AG08396 (cell line): ENCODE data around the gene UBE2O.

Source experiments
- DNase-seq: peaks from one replicate; pipeline ENCODE4 v3.0.0; 2012; ENCODE audit warnings: low spot score, mixed read lengths

UBE2O gene

DNA sequence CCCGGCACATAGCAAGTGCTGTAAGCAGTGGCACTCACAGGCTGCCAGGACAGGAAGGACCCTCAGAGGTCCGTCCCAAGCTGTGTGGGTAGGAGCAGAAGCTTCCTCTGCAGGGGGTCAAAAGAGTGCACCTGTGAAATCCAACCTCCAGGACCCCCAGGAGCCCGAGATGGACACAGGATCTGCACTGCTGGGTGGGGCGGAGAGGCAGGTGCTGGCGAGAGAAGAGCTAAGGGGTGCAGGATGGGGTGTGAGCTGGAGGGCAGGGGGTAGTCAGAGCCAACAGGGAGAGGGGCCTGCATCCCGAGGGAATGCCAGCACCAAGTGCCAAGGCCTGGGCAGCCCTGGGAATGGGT lies 13.8 kb upstream of the UBE2O start:
- no peak for DNase-seq

DNA sequence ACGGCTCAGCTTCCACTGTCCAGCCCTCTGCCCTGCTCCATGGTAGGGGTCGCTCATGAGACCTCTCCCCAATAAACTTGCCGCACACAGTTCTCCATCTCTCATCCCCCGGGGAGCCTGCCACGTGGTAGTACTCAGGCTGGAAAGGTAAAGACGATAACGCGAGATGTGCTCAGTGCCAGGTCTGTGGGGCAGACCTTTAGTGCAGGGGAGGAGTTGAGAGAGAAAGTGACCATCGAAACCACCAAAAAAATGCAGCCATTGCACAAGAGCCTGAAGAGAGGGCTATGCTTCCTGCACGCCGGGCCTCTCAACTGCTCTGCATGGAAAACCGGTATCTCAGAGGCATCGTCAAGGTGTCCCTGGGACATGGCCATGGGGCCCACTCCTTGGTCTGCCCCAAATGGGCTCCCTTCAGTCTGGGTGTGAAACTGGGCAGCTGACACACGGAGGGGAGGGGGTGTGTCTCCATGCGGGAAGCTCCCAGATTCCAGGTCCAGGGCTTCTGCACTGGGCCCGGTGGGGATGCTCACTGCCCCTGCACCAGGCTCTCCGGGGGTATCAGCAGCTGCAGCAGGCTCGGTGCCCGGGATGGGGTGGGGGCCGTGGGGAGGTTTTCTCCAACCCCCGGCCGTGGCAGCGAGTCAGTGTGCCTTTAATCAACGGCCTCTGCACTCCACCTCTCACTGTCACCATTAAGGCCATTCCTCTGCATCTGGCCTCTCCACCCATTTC lies 9.8 kb upstream of the UBE2O start:
- no peak for DNase-seq

DNA sequence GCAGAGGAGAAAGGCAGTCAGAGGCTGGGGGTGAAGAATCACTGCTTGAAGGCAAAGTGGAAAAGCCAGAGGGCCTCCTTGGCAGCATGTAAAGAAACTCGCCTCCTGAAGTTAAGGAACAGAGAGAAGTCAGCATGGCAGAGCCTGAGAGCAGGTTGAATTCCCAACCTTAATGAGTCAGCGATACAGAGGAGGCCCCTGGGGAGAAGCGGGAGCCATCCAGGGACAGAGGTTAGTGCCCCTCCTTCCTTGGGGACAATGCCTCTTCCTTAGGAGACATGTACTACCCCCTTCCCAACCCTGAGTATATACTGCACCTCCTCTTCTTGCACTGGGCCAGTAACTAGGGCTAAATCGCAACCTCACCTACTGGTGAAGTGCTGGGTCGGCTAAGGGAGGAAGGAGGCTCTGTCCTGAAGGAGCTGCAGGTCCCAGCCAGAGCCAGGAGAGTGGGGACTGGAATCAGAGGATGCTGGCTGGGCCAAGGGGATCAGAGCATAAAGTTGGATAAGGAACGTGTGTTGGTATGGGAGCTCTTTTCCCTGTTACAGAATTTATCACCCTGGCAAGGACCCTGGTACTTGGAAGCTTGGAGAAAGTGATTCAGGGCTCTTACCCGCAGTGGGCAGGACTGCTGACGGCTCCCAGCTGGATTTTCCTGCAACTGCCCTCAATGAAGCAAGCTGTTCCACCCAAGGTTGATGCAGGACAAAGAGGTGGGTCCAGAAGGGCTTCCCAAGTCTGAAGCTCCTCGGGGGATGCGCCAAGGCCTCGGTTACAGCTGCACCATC lies 9.0 kb upstream of the UBE2O start:
- DNase-seq, result no peak

DNA sequence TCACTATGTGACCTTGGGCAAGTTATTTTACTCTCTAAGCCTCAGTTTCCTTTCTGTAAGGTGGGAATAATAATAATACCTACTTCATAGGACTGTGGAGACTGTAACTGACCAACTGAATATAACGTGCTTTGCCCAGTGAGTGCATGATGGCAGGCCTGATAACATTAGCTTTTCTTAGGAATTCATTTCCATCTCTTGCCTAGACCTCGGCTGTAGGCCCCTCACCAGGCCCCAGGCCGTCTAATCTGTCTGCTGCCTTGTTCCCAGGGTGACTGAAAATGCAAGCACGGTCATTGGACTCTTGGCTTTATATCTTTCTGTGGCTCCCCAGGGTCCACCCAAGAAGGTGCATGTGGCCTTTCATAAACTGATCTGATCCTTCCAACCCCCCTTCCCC lies 6.7 kb upstream of the UBE2O start:
- no peak for DNase-seq

DNA sequence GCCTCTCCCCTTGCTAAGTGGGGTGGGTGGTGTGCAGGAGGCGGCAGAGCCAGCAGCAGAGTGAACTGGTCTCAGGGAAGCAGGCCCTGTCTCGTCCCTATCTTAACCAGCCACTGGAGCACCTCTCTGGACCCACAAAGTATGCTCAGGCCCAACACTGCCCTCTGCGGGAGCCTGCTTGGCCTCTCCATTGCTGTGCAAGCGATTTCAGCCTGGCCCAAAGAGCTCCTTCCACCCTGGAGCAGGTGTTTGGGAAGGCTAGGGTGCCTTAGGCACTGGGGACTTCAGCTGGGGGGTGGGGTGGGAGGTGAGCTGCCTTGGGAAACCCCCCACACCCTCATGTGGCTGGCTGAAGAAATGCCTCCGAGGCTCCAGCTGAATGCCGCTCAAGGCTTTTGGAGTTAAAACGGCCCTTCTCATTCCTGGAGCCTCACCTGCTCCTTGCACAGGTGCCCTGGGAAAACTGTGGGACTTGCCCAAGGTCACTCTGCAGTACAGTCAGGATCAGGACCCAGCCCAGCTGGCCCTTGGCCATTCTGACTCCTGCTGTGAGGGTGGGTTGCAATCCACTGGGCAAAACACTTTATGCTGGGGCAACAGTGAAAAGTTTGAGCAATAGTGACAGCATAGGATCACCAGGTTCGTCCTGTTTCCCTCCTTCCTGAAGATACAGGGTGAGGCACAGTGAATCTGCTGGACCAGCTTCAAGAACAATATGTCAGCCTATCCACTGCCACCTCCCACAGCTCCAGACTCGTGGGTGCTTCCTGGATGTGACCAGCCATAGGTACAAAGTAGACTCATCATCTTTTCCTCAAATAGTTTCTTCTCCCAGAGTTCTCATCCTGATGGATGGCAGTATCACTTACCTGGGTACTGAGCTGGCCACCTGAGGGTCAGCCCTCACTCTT lies 5.9 kb upstream of the UBE2O start:
- DNase-seq, result peak; percentile 81

DNA sequence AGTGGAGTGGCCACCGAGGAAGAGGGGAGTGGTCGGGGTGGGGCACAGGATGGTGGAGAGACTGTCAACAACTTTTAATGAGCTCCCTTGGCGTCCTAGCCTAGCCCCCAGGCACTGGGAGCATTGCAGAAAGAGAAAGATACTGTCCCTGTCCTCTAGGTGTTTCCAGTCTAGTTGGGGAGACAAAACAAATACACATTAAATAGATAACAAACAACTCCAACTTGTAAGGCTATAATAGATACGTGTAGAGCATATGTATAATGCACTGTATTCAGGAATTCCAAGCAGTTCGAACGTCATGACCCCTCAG lies 435 bp upstream of the UBE2O start:
- no peak for DNase-seq

DNA sequence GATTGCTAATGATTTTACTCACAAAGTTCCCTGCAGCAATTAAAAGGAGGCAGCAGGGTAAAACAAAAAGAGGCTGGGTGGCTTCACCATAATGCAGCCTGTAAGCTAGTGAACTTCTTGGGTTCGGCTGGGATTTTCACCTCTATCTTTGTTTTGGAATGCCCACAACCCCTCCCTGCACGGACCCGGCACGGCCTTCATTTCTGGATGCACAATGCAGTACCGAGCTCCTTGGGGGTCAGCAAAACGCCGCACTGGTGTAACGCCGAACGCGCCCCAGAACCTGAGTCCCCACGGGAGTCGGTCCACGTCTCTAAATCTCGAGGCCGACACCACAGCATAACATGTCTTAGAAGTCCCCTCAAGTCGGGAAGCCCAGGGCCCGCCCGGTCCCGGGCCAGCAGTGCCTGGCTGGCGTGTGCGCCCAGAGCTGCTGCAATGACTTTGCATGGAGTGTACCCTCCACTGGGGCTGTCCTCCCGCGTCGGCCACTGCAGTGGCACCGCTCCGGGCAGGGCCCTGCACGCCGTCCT lies 759 bp downstream of the UBE2O start:
- DNase-seq, result no peak

DNA sequence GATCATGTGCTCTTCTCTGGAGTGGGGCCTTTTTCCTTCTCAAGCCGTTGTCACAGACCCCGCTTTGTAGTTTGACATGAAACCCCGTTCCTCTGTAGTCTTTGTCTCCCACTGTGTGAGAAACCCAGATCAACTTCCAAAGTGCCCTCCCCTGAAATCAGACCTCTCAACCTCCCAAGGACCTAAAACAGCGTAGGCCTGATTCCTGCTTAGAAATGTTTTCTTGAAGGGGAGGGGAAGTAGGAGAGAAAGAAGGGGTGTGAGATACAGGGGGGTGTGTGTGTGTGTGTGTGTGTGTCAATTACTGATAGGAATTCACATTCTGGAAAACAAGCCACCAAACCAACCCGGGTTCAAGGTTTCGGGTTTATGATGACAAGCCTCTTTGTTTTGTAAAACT lies 1.4 kb downstream of the UBE2O start:
- DNase-seq, result no peak

DNA sequence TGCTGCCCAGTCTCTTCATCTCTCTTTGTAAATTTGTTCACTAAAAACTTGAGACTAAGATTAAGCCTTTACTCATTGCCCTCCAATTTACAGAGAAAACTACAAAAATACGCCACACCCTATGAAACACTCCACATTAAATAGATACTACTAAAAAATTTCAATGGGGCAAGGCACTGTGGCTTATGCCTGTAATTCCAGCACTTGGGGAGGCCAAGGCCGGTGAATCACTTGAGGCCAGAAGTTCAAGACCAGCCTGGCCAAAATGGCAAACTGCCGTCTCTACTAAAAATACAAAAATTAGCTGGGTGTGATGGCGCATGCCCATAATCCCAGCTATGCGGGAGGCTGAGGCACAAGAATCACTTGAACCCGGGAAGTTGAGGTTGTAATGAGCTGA lies 3.8 kb downstream of the UBE2O start:
- no peak for DNase-seq

DNA sequence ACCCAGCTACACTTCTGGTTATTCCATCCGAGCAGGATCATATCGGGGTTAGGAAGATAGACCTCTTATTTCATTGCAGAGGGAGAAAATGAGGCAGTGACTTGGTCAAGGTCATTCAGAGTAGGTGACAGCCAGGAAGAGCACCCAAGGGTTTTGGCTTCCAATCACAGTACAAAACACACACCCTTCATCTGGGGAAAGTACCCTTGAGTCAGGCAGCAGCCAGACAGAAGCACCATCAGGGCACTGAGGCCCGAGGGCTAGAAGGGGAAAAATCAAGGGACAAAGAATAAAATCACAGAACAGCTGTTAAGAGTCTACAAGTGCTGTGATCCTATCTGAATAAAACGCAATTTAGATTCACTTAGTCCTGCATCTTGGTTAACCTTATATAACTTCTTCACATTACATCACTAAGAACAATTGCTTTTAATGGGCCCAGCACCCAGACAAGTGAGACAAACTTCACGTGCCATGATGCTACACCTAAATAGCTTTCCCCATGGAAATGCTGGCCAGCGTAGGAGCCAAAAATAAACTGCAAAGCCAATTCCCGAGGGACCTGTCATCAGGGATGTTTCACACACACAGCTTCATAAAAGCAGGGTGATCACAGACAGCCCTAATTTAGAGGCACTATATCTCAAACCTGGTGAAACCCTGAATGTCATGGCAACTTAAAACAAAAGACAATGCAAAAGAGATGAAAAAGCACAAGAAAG lies 4.9 kb downstream of the UBE2O start:
- DNase-seq, result no peak

DNA sequence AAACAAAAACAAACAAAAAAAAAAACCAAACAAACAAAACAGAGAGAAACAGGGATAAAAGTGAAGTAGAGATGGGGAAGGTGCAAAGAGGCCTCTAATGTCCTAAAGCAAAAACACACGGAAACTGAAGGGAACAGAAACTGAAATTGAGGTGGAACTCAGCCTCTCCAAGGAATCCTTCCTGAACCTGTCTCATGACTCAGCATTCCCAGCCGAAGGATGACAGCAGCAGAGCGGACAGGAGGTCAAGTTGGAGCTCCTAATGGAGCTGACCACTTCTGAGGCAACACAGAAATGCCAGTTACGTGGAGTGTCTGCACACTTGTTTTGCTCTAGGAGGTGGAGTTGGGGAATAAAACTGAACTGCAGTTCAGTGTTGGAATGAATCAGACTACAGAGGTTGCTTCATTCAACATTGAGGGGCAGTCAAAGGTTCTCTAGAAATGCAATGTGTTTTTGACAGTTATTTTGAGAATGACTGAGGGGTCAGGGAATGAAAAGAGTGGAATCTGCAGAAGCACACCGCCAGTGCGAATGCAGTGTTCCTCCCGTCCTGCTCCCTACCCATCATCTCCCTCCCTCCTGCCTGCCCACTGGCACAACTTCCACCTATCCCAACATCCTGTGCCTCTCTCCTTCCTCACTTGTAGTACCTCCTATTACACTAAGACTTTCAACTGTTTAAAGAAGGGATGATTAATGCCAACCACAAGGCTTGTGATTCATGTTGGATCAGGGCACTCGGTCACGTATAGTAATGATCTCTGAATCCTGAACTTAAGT lies 6.3 kb downstream of the UBE2O start:
- peak; percentile 67 for DNase-seq

DNA sequence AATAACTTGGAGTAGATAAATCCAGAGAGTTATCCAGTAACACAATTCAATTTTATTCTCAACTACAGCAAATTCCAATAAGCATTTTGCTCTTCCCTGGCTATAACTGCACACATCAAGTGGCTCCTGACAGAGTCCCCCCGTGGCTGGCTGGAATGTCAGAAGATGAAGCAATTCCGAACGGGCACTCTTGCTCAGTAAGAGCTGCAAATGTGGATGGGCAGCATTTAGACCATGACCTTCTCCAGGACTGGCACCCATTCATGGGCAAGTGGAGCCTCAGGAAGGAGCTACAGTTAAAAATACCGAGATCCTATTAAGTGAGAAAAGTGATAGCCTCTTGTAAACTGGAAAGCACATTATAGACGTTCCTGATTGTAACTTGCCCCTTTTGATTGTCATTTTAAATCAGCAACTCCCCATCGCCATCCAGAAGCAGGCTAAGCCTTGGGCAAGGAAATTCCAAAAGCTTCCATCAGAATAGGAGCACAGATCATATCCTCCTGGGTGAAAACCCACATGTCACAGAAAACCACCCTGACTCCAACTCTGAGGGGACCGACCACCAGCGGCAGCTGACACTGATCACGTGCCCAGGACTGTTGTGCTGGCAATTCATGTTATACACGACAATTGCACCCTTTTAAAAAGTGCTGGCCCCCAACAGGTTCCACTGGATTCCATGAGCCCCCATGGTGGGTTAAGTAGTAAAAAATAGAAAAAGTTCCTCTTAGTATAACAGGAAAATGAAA lies 7.1 kb downstream of the UBE2O start:
- DNase-seq, result no peak

DNA sequence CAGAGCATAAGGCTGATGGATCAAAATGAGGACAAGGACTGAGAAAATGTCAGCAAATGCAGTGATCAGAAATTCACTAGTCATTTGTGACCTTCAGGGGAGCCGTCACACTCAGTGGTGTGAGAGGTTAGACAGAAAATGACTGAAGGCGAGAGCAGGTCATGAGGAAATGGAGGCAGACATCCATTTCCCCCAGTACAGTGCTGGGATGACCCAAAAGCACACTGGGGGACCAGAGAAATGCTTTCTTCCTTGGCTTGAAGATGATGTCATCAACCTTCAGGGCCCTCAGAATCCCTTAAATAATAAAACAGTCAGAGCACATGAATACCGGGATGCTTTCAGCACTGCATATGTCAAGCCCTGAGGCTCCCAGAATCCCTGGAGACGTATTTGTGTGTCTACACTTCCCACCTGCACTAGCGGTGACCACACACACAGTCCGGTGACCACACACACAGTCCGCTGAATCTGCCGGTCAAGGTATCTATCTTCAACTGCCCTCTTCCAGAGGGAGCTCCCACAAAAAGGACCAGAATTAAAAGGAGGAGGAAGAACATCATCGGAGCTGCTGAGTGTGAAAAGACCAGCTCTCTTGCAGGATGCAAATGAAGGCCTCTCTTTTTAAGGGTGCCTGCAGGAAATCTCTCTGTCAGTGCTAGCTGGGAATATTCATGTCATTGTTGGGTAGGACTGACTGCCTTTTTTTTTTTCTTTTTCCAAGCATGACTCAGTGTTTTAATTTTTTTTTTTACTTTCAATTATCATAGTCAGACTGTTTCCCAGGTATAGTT lies 8.2 kb downstream of the UBE2O start:
- DNase-seq, result no peak

DNA sequence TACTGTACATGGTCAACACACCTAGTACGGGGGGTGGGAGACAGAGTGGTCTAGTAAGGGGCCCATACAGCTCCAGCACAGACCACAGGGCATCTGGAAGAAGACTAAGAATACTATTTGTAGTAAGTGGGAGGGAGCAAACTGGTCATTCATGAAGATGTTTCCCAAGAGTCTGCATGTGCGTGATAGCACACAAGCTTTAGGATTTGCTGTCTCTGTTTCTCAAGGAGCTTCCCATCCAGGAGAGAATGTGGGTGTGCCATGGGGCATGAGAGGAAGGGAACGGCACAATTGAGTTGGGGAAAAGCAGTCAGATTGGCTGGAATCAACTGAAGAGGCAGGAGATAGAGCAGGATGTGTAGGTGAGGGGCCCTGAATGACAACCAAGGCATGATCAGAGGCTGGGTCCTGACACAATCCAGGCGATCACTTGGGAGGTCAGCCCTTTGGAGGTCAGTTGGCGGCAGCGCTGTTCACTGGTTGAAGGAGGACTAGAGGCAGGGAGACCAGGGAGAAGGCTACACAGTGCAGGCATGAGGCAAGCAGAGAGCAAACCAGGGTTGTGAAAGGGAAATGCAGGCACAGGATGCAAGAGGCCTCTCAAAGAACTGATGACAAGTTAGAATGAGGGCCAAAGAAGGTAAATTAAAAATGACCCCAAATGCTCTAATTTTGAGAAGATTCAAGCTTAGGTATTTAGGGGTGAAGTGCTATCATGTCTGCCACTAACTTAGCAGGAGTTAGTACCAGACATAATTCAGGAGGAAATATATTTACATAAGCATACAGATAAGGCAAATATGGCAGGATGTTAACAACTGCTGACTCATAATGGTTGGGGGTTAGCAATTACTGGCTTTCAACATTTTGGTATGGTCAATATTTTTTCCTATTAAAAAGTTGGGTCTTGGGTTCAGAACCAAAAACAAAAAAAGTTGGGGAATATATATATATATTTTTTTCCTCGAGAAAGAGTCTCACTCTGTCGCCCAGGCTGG lies 10.3 kb downstream of the UBE2O start:
- DNase-seq, result no peak

DNA sequence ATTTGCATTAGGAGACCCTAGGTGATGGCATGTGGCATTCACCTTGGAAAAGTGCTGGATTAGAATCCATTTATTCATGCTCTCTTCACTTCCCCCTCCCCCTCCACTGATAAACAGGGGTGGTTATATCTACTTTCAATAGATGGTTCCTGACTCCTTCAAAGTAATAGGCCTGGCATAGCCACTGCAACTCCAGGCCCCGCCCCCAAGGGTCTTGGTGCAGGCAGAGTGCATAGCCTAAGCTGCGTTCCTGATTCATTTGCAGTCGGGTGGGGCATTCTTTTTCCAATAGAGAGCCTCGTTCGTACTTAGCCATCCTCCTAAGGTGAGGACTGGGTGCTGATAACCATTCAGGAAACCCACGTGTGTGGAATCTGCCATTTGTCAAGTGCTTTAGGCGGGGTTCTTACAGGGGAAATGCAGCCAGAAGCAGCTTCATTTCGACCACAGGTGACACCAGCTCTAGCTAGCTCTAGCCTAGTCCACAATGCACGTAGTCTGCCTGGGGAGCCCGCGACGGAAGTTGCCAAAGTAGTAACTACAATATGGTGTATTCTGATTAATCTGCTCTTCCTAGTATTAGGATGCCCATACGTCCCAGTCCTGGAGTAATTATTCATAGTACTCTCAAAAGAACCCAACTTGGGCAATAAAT lies 11.1 kb downstream of the UBE2O start:
- DNase-seq, result no peak

DNA sequence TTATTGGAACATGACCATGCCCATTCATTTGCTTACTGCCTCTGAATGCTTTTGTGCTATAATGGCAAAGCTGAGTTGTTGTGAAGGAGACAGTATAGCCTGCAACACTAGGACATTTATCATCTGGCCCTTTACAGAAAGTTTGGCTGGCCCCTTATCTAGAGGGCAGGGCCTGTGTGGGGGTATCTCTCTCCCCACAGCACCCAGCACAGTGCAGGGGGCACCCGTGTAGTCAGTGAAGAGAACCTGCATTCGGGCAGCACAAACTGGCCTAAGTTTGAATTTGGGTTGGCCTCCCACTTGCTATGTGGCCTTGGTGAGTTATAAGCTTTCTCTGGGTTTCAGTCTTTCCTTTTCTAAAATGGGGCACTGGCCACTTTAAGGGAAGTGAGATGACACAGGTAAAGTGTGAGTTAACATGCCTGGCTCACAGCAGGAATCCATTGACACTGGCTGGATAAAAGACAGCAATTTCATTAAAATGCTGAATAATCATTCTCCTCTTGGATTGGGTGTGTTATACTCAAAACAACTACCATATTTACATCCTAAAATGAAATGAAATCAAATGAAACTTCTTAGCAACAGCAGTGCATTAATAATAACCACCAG lies 12.1 kb downstream of the UBE2O start:
- no peak for DNase-seq

DNA sequence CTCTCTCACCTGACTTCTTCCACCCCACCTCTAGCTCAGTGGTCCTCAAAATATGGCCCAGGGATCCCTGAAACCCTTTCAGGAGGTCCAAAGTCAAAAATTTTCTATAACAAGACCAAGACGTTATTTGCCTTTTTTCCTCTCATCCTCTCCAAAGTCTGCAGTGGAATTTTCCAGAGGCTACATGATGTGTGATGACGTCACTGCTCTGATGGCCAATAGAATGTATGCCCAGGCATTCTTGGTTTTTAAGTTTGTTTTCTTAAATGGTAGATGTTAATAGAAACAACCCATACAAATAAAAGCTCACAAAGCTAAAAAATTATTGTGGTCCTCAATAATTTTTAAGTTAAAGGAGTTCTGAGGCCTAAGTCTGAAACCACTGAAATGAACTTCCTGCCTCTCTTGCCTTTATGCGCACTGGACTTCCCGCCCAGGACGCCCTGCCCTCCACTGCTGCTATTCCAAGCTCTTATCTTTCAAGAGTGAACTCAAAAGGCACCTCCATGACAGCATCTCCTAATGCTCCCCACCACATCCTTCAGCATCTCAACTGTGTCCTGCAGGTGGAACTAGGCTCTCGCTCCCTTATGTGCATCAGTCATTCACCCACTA lies 13.5 kb downstream of the UBE2O start:
- DNase-seq, result no peak
